ENCODE data around the gene ZNF813. TPM values are rescaled to one million over a fixed set of nuclear protein-coding genes. Genes with fewer than 3 reads are reported as not detected.

ZNF813 gene
- total and polyA plus RNA-seq, 2 experiments from 2014 or later: 6.4 to 29.3 TPM

DNA sequence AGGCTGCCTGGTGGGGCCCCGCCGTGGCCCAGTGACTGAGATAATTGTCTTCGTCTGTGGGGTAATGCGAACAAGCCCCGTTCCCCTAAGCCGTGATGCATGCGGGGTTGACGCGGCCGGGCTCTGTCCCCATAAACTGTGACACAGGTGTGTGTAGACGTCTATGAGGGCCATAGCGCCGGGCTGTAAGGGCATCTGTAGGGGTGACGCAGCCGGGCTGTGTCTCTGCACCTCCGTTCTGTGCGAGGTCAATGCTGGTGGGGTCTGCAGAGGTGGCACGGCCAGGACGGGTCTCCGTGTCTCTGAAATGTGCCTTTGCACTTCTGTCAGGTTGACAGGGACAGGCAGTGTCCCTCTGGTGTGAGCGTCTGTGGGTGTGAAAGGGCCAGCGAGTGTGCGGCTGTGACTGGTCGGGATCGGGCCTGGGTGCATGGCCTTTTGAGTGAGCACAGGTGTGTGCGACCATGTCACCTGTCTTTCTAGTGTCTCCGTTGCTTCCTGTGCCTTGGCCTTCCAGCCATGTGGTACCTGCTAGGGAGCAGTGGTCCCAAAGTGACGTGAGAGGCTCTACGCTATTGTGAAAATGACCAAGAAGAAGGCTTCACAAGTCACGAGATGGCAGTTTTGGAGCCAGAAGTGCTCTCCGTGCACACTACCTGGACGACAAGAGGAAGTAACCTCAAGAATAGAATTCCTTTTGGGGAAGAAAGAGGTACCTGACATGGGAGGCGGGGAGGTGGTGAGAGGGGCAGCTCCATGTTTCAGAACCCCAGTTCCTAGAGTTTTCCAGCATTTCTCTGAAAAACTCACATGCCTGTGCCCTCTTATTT lies 54.1 kb downstream of the ZNF813 start:
- Histone ChIP-seq H3K36me3 (ENCODE audit: insufficient read depth) (peaks cover 22% of the 10 kb centered on the region), H3K79me2 (replicated peaks; ENCODE audit: insufficient read depth) (peaks cover 56% of the 10 kb centered on the region), H4K20me1 (replicated peaks; ENCODE audit: insufficient read depth) (no peaks in the 10 kb centered on the region), H2AFZ (peak overlapping the region; percentile 83), H3K27ac (ENCODE audit: low read depth) (no peak overlapping the region; the same call in 1 of the 2 replicates), H3K4me2 (peak overlapping the region; percentile 75), H3K27me3 (ENCODE audit: insufficient read depth) (no peaks in the 10 kb centered on the region), H3K4me1 (ENCODE audit: insufficient read depth) (peaks cover 15% of the 10 kb centered on the region; the same call in 1 of the 2 replicates), H3K9me2 (ENCODE audit: insufficient read depth) (0 out of 2 replicates have a peak, but pooled peaks cover 7% of the 10 kb centered on the region), H3K4me3 (peak overlapping the region; percentile 66), H3F3A (replicated peaks; ENCODE audit: low read depth) (peaks cover 13% of the 10 kb centered on the region; the same call in 1 of the 2 replicates)
- TF ChIP-seq CREB1 (CRISPR knock-in tag; IDR thresholded peaks at IDR 0.05; ENCODE audit: low read depth) (no peak), EZH2 (IDR thresholded peaks at IDR 0.05; ENCODE audit: low read depth, unreplicated experiment) (no peak), ZNF114 (CRISPR knock-in tag; IDR thresholded peaks at IDR 0.05) (no peak), EZH2phosphoT487 (IDR thresholded peaks at IDR 0.05; ENCODE audit: unreplicated experiment) (no peak), ZNF331 (CRISPR knock-in tag; IDR thresholded peaks at IDR 0.05; ENCODE audit: low read depth) (no peak), POLR2AphosphoS5 (IDR thresholded peaks at IDR 0.05; ENCODE audit: low read depth) (no peak)
- Mint-ChIP-seq H3K36me3 (ENCODE audit: low read depth) (peaks cover 53% of the 10 kb centered on the region), H3K27ac (peak overlapping the region; percentile 99), H3K9me3 (peaks cover 19% of the 10 kb centered on the region; the same call in 2 of the 3 replicates), H3K4me3 (peak overlapping the region; percentile 100), H3K27me3 (ENCODE audit: insufficient read depth, low read depth, poor library complexity) (peaks cover 6% of the 10 kb centered on the region), H3K4me1 (peaks cover 9% of the 10 kb centered on the region)
- DNase-seq (ENCODE audit: low spot score) (peak; percentile 38), ATAC-seq (peak; percentile 7)

DNA sequence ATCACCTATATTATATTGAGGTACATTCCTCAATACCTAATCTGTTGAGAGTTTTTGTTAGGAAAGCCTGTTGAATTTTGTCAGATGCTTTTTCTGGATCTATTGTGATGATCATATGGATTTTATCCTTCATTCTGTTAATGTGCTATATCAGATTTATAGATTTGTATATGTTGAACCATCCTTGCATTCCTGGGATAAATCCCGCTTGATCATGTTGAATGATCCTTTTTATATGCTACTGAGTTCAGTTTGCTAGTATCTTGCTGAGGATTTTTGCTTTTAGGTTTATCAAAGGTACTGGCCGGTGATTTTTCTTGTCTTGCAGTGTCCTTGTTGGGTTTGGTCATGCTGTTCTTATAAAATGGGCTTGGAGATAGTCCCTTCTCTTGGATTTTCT lies 58.4 kb downstream of the ZNF813 start:
- Histone ChIP-seq H3F3A (replicated peaks; ENCODE audit: low read depth) (peaks cover 8% of the 10 kb centered on the region; the same call in 1 of the 2 replicates), H4K20me1 (replicated peaks; ENCODE audit: insufficient read depth) (0 out of 2 replicates have a peak, but pooled peaks cover 2% of the 10 kb centered on the region), H3K9me2 (ENCODE audit: insufficient read depth) (0 out of 2 replicates have a peak, but pooled peaks cover 3% of the 10 kb centered on the region), H3K4me1 (ENCODE audit: insufficient read depth) (peaks cover 9% of the 10 kb centered on the region; the same call in 1 of the 2 replicates), H3K36me3 (ENCODE audit: insufficient read depth) (peaks cover 22% of the 10 kb centered on the region), H2AFZ (no peak overlapping the region), H3K27me3 (ENCODE audit: insufficient read depth) (no peaks in the 10 kb centered on the region), H3K27ac (ENCODE audit: low read depth) (no peak overlapping the region), H3K4me2 (no peak overlapping the region), H3K79me2 (replicated peaks; ENCODE audit: insufficient read depth) (peaks cover 79% of the 10 kb centered on the region), H3K4me3 (no peak overlapping the region)
- Mint-ChIP-seq H3K27me3 (ENCODE audit: insufficient read depth, low read depth, poor library complexity) (peaks cover 2% of the 10 kb centered on the region), H3K4me1 (peaks cover 8% of the 10 kb centered on the region), H3K4me3 (no peak overlapping the region), H3K27ac (no peak overlapping the region), H3K36me3 (ENCODE audit: low read depth) (peaks cover 65% of the 10 kb centered on the region), H3K9me3 (peaks cover 16% of the 10 kb centered on the region; the same call in 2 of the 3 replicates)
- ATAC-seq (no peak), DNase-seq (ENCODE audit: low spot score) (no peak)
- no peak for TF ChIP-seq JUNB (IDR thresholded peaks at IDR 0.05; ENCODE audit: unreplicated experiment)
- TF ChIP-seq, protein P1, sequence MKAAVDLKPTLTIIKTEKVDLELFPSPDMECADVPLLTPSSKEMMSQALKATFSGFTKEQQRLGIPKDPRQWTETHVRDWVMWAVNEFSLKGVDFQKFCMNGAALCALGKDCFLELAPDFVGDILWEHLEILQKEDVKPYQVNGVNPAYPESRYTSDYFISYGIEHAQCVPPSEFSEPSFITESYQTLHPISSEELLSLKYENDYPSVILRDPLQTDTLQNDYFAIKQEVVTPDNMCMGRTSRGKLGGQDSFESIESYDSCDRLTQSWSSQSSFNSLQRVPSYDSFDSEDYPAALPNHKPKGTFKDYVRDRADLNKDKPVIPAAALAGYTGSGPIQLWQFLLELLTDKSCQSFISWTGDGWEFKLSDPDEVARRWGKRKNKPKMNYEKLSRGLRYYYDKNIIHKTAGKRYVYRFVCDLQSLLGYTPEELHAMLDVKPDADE (IDR thresholded peaks at IDR 0.05): no peak
- TF ChIP-seq, protein P2, sequence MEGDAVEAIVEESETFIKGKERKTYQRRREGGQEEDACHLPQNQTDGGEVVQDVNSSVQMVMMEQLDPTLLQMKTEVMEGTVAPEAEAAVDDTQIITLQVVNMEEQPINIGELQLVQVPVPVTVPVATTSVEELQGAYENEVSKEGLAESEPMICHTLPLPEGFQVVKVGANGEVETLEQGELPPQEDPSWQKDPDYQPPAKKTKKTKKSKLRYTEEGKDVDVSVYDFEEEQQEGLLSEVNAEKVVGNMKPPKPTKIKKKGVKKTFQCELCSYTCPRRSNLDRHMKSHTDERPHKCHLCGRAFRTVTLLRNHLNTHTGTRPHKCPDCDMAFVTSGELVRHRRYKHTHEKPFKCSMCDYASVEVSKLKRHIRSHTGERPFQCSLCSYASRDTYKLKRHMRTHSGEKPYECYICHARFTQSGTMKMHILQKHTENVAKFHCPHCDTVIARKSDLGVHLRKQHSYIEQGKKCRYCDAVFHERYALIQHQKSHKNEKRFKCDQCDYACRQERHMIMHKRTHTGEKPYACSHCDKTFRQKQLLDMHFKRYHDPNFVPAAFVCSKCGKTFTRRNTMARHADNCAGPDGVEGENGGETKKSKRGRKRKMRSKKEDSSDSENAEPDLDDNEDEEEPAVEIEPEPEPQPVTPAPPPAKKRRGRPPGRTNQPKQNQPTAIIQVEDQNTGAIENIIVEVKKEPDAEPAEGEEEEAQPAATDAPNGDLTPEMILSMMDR (conservative IDR thresholded peaks at IDR 0.05; ENCODE audit: low read depth in 2 of 2): no peak
- TF ChIP-seq EZH2 (IDR thresholded peaks at IDR 0.05; ENCODE audit: low read depth, unreplicated experiment): no peak
- TF ChIP-seq, protein P3, sequence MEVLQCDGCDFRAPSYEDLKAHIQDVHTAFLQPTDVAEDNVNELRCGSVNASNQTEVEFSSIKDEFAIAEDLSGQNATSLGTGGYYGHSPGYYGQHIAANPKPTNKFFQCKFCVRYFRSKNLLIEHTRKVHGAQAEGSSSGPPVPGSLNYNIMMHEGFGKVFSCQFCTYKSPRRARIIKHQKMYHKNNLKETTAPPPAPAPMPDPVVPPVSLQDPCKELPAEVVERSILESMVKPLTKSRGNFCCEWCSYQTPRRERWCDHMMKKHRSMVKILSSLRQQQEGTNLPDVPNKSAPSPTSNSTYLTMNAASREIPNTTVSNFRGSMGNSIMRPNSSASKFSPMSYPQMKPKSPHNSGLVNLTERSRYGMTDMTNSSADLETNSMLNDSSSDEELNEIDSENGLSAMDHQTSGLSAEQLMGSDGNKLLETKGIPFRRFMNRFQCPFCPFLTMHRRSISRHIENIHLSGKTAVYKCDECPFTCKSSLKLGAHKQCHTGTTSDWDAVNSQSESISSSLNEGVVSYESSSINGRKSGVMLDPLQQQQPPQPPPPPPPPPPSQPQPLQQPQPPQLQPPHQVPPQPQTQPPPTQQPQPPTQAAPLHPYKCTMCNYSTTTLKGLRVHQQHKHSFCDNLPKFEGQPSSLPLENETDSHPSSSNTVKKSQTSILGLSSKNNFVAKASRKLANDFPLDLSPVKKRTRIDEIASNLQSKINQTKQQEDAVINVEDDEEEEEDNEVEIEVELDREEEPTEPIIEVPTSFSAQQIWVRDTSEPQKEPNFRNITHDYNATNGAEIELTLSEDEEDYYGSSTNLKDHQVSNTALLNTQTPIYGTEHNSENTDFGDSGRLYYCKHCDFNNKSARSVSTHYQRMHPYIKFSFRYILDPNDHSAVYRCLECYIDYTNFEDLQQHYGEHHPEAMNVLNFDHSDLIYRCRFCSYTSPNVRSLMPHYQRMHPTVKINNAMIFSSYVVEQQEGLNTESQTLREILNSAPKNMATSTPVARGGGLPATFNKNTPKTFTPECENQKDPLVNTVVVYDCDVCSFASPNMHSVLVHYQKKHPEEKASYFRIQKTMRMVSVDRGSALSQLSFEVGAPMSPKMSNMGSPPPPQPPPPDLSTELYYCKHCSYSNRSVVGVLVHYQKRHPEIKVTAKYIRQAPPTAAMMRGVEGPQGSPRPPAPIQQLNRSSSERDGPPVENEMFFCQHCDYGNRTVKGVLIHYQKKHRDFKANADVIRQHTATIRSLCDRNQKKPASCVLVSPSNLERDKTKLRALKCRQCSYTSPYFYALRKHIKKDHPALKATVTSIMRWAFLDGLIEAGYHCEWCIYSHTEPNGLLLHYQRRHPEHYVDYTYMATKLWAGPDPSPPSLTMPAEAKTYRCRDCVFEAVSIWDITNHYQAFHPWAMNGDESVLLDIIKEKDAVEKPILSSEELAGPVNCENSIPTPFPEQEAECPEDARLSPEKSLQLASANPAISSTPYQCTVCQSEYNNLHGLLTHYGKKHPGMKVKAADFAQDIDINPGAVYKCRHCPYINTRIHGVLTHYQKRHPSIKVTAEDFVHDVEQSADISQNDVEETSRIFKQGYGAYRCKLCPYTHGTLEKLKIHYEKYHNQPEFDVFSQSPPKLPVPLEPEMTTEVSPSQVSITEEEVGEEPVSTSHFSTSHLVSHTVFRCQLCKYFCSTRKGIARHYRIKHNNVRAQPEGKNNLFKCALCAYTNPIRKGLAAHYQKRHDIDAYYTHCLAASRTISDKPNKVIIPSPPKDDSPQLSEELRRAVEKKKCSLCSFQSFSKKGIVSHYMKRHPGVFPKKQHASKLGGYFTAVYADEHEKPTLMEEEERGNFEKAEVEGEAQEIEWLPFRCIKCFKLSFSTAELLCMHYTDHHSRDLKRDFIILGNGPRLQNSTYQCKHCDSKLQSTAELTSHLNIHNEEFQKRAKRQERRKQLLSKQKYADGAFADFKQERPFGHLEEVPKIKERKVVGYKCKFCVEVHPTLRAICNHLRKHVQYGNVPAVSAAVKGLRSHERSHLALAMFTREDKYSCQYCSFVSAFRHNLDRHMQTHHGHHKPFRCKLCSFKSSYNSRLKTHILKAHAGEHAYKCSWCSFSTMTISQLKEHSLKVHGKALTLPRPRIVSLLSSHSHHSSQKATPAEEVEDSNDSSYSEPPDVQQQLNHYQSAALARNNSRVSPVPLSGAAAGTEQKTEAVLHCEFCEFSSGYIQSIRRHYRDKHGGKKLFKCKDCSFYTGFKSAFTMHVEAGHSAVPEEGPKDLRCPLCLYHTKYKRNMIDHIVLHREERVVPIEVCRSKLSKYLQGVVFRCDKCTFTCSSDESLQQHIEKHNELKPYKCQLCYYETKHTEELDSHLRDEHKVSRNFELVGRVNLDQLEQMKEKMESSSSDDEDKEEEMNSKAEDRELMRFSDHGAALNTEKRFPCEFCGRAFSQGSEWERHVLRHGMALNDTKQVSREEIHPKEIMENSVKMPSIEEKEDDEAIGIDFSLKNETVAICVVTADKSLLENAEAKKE (CRISPR knock-in tag; IDR thresholded peaks at IDR 0.05): no peak
- TF ChIP-seq ZNF114 (CRISPR knock-in tag; IDR thresholded peaks at IDR 0.05): no peak
- TF ChIP-seq NANOG (IDR thresholded peaks at IDR 0.05; ENCODE audit: borderline replicate concordance): no peak
- no peak for TF ChIP-seq CREB1 (CRISPR knock-in tag; IDR thresholded peaks at IDR 0.05; ENCODE audit: low read depth)

Measured in GM23338 (cell line).